ENCODE measurements around the gene THYN1.
A peak's percentile ranks its signal among the peaks of the same experiment; 100 is the strongest.
"Not testable (repeated sequence)": the region's sequence is repeated elsewhere in the genome, so short reads cannot be mapped to it uniquely, and the experiment has no call there.

The THYN1 gene

DNA sequence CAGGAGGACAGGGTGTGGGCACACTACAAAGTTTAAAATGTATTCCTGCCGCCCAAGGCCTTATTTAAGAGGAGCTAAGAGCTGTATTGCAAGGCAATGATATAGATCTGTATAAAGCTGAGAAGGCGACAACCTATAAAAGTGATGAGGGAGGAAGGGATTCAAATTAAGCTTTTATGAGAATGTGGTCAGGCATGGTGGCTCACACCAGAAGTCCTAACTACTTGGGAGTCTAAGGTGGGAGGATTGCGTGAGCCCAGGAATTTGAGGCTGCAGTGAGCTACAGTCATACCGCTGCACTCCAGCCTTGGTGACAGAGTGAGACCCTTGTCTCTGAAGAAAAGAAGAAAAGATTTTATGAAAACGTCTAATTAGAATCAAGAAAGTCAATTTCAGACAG is 13.3 kb upstream of the THYN1 start:
- no peak for TF ChIP-seq TAF1 (IDR thresholded peaks at IDR 0.05; ENCODE audit: low read depth, low read length)
- no peak for DNase-seq (ENCODE audit: insufficient read length, low spot score)
- no peak for FAIRE-seq

GRCh38 chr11:134264966-134265764 is 12.0 kb upstream of the THYN1 start:
- DNase-seq (ENCODE audit: insufficient read length, low spot score) (no peak), FAIRE-seq (no peak)
- TF ChIP-seq POU2F2 (IDR thresholded peaks at IDR 0.05; ENCODE audit: low read depth, low read length) (no peak), TAF1 (IDR thresholded peaks at IDR 0.05; ENCODE audit: low read depth, low read length) (no peak), SPI1 (IDR thresholded peaks at IDR 0.05; ENCODE audit: low read depth, low read length) (no peak), PAX5 (IDR thresholded peaks at IDR 0.05; ENCODE audit: insufficient read depth, low read length, severe bottlenecking) (no peak), POLR2AphosphoS5 (IDR thresholded peaks at IDR 0.05; ENCODE audit: low read depth, low read length) (no peak), POLR2A (IDR thresholded peaks at IDR 0.05; ENCODE audit: low read depth, low read length) (no peak)

DNA sequence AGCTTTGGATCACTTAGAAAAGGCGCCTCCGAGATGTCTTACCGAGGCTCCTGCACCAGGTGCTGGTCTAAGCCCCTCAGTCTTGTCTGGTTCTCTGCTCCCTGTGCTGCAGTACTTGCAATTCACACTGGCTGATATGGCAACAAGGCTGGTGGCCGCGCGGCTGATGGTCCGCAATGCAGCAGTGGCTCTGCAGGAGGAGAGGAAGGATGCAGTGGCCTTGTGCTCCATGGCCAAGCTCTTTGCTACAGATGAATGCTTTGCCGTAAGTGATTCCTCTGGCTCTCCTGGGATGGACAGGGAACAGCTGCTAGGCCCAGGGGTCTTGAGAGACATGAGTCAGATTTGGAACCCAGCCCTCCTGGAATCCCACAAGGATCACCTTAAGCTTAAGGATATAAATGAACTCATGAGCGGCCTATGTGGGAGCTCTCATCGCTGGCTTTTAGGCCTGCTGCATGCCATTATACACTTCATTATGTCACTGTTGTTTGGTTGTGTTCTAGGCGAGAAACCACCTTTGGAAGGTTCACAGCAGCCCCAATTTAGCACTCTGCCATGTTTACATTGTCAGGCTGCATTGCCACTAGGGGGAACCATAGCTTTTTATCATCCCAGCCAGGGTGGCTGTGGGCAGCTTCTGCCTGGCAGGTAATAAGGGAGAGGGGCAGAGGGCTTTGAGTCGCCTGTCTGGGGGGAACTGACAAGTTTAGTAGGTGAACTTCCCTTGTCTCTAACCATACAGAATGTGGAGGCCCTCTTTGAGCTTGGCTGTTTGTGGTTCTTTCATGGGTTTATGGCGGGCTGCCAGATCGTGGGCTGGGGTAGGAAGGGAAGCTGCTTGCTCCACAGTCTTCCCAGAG is 8.7 kb upstream of the THYN1 start:
- DNase-seq (ENCODE audit: insufficient read length, low spot score) (no peak), FAIRE-seq (peak; percentile 62)
- TF ChIP-seq POLR2A (IDR thresholded peaks at IDR 0.05; ENCODE audit: low read depth, low read length) (no peak), TAF1 (IDR thresholded peaks at IDR 0.05; ENCODE audit: low read depth, low read length) (no peak), POU2F2 (IDR thresholded peaks at IDR 0.05; ENCODE audit: low read depth, low read length) (no peak), PAX5 (IDR thresholded peaks at IDR 0.05; ENCODE audit: insufficient read depth, low read length, severe bottlenecking) (no peak), SPI1 (IDR thresholded peaks at IDR 0.05; ENCODE audit: low read depth, low read length) (no peak), POLR2AphosphoS5 (IDR thresholded peaks at IDR 0.05; ENCODE audit: low read depth, low read length) (no peak)

DNA sequence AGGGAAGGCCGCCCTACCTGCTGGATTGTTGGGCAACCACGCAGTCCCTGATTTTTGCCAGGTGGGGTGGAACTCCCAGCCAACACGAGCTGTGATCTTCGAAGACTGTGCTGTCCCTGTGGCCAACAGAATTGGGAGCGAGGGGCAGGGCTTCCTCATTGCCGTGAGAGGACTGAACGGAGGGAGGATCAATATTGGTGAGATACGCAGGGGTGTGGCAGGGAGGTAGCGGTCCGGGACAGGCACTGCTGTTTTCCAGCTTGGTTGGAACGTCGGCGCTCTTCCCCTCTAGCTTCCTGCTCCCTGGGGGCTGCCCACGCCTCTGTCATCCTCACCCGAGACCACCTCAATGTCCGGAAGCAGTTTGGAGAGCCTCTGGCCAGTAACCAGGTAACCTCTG is 7.8 kb upstream of the THYN1 start:
- DNase-seq (ENCODE audit: insufficient read length, low spot score) (no peak), FAIRE-seq (peak; percentile 35)
- TF ChIP-seq PAX5 (IDR thresholded peaks at IDR 0.05; ENCODE audit: insufficient read depth, low read length, severe bottlenecking) (no peak), TAF1 (IDR thresholded peaks at IDR 0.05; ENCODE audit: low read depth, low read length) (no peak), POLR2AphosphoS5 (IDR thresholded peaks at IDR 0.05; ENCODE audit: low read depth, low read length) (no peak), POLR2A (IDR thresholded peaks at IDR 0.05; ENCODE audit: low read depth, low read length) (no peak), SPI1 (IDR thresholded peaks at IDR 0.05; ENCODE audit: low read depth, low read length) (no peak), POU2F2 (IDR thresholded peaks at IDR 0.05; ENCODE audit: low read depth, low read length) (no peak)

- FAIRE-seq (no peak), DNase-seq (ENCODE audit: insufficient read length, low spot score) (no peak)
Observed at GRCh38 chr11:134260503-134260902, 7.4 kb upstream of the THYN1 start.

DNA sequence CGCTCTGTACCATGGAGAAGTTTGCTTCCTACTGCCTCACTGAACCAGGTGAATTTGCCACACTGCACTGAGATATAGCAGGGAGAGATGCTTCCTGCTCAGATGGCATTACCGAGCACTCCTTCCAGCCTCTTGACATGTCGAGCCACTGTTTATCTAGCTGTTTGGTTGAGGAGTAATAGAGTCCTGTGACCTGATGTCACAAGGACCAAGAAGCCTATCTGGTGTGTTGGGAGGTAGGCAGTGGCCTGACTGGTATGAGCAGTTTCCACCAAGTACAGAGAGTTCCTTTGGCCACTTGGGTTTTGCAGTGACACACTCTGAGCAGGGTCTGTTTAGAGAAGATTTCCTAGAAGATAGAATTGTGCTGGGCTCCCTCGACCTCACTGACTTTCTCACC is 5.4 kb upstream of the THYN1 start:
- no peak for FAIRE-seq
- TF ChIP-seq POU2F2 (IDR thresholded peaks at IDR 0.05; ENCODE audit: low read depth, low read length), result no peak
- no peak for TF ChIP-seq SPI1 (IDR thresholded peaks at IDR 0.05; ENCODE audit: low read depth, low read length)
- no peak for TF ChIP-seq TAF1 (IDR thresholded peaks at IDR 0.05; ENCODE audit: low read depth, low read length)
- TF ChIP-seq POLR2AphosphoS5 (IDR thresholded peaks at IDR 0.05; ENCODE audit: low read depth, low read length), result no peak
- no peak for TF ChIP-seq POLR2A (IDR thresholded peaks at IDR 0.05; ENCODE audit: low read depth, low read length)
- TF ChIP-seq PAX5 (IDR thresholded peaks at IDR 0.05; ENCODE audit: insufficient read depth, low read length, severe bottlenecking), result no peak
- DNase-seq (ENCODE audit: insufficient read length, low spot score), result no peak

More at GRCh38 chr11:134260503-134260902, 7.4 kb upstream of the THYN1 start:
- TF ChIP-seq POU2F2 (IDR thresholded peaks at IDR 0.05; ENCODE audit: low read depth, low read length) (no peak), POLR2A (IDR thresholded peaks at IDR 0.05; ENCODE audit: low read depth, low read length) (no peak), SPI1 (IDR thresholded peaks at IDR 0.05; ENCODE audit: low read depth, low read length) (peak; percentile 91)

- FAIRE-seq, result no peak
Observed at GRCh38 chr11:134257101-134257500, 3.9 kb upstream of the THYN1 start.

GRCh38 chr11:134255184-134255561 is 2.0 kb upstream of the THYN1 start:
- DNase-seq (ENCODE audit: insufficient read length, low spot score); FAIRE-seq: not testable (repeated sequence)

More at GRCh38 chr11:134257101-134257500, 3.9 kb upstream of the THYN1 start:
- no peak for DNase-seq (ENCODE audit: insufficient read length, low spot score)
- TF ChIP-seq PAX5 (IDR thresholded peaks at IDR 0.05; ENCODE audit: insufficient read depth, low read length, severe bottlenecking), result no peak
- no peak for TF ChIP-seq SPI1 (IDR thresholded peaks at IDR 0.05; ENCODE audit: low read depth, low read length)
- TF ChIP-seq TAF1 (IDR thresholded peaks at IDR 0.05; ENCODE audit: low read depth, low read length), result no peak
- no peak for TF ChIP-seq POLR2A (IDR thresholded peaks at IDR 0.05; ENCODE audit: low read depth, low read length)
- no peak for TF ChIP-seq POU2F2 (IDR thresholded peaks at IDR 0.05; ENCODE audit: low read depth, low read length)
- TF ChIP-seq POLR2AphosphoS5 (IDR thresholded peaks at IDR 0.05; ENCODE audit: low read depth, low read length), result no peak

DNA sequence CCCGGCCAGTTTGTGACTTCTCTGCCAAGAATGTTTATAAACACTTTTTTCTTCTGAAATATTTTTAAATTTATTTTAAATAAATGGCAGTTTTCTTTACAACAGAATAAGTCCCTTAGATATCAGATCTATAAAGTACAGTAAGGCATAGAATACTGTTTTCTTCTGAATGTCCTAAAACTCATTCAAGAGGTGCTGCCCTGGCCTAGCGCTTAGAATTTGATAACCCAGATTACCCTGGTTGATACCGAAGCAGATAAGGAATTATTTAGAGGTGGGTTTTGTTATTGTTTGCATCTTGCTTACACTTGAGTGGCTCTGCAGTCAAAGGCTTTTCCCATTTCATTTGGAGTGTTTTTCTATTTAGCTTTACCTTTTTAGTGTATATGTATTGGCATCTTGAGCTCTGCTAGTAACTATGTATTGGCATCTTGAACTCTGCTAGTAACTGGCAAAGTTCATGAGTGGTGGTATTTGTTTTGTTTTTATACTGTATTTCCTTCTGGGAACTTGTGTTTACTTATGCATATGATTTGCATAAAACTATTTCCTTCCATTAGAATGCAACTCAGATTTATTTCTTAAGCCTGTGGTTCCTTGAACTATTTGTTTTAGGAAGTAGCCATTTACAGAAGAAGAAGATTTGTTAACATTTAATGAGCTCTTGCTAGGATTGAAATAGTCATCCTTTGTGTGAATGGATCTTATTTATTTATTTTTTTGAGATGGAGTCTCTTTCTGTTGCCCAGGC is 1.5 kb upstream of the THYN1 start:
- DNase-seq (ENCODE audit: insufficient read length, low spot score) (no peak), FAIRE-seq (no peak)
- TF ChIP-seq POLR2A (IDR thresholded peaks at IDR 0.05; ENCODE audit: low read depth, low read length) (peak; percentile 75; the same call in 1 of the 2 replicates), TAF1 (IDR thresholded peaks at IDR 0.05; ENCODE audit: low read depth, low read length) (no peak), POU2F2 (IDR thresholded peaks at IDR 0.05; ENCODE audit: low read depth, low read length) (no peak), SPI1 (IDR thresholded peaks at IDR 0.05; ENCODE audit: low read depth, low read length) (no peak), PAX5 (IDR thresholded peaks at IDR 0.05; ENCODE audit: insufficient read depth, low read length, severe bottlenecking) (no peak), POLR2AphosphoS5 (IDR thresholded peaks at IDR 0.05; ENCODE audit: low read depth, low read length) (peak; percentile 70; the same call in 1 of the 2 replicates)

All from GM12891 (cell line).